SK-N-SH (cell line): Measurements from ENCODE around the gene UBXN1. TPM values are rescaled to one million over a fixed set of nuclear protein-coding genes. Genes with fewer than 3 reads are reported as not detected.

Experiments used
- CTCF ChIA-PET: fragments of 300-600, 350-600 bp; formaldehyde crosslinking; extraction: SDS; loops from one replicate; lab custom pipeline; 2021; lab: Yijun Ruan, JAX
- POLR2A ChIA-PET: fragments of 350-600 bp; sonication (Branson Sonifier 250); formaldehyde crosslinking; extraction: SDS; loops from one replicate; lab custom pipeline; 2020; ENCODE audit warnings: antibody characterized with exemption, inconsistent platforms; lab: Yijun Ruan, JAX
- DNase-seq: peaks from one replicate; pipeline ENCODE4 v3.0.0; 2012
- H2AFZ ChIP-seq: fragments of 200-600 bp; sonication (generic); 2 replicates; pipeline ENCODE4 v1.8.1; 2016; ENCODE audit warnings: antibody characterized with exemption, mild to moderate bottlenecking, low read depth
- H3F3A ChIP-seq: fragments of 200-600 bp; sonication (generic); replicated peaks from 2 replicates; pipeline ENCODE3; 2016; ENCODE audit warnings: antibody characterized with exemption, mild to moderate bottlenecking; ENCODE audit not compliant: insufficient read depth
- H3K27ac ChIP-seq, 2 experiments: fragments of 200-500 bp in 1 of 2; fragments of 200-600 bp in 1 of 2; sonication (Bioruptor generic) in 1 of 2; sonication (generic), shearing (Covaris generic) in 1 of 2; 2 replicates each; pipeline versions ENCODE4 v1.5.1 to v1.6.1; 2014 to 2016; ENCODE audit warnings: low read depth in 2 of 2, inconsistent platforms in 1 of 2, low read length in 1 of 2, mild to moderate bottlenecking in 1 of 2, mixed read lengths in 1 of 2
- H3K27me3 ChIP-seq: fragments of 200-600 bp; sonication (generic), shearing (Covaris generic); 2 replicates; pipeline ENCODE4 v1.6.1; 2016; ENCODE audit warnings: mixed run types; ENCODE audit not compliant: insufficient read depth
- H3K36me3 ChIP-seq, 2 experiments: fragments of 200-500 bp in 1 of 2; fragments of 200-600 bp in 1 of 2; sonication (Bioruptor generic) in 1 of 2; sonication (generic) in 1 of 2; replicated peaks in 1 of 2; 2 replicates each; pipeline versions ENCODE3 to v1.5.1; 2014 to 2016; ENCODE audit warnings: low read length in 1 of 2, mild to moderate bottlenecking in 1 of 2; ENCODE audit not compliant: insufficient read depth in 2 of 2, control insufficient read depth in 1 of 2
- H3K4me1 ChIP-seq, 2 experiments: fragments of 200-500 bp in 1 of 2; fragments of 200-600 bp in 1 of 2; sonication (Bioruptor generic) in 1 of 2; sonication (generic), shearing (Covaris generic) in 1 of 2; 2 replicates each; pipeline versions ENCODE4 v1.5.1 to v1.6.1; 2014 to 2016; ENCODE audit warnings: low read depth in 1 of 2, low read length in 1 of 2, mixed run types in 1 of 2; ENCODE audit not compliant: insufficient read depth in 2 of 2, control insufficient read depth in 1 of 2
- H3K4me2 ChIP-seq: fragments of 200-600 bp; sonication (generic), shearing (Covaris generic); 2 replicates; pipeline ENCODE4 v1.6.1; 2017; ENCODE audit warnings: mixed run types
- H3K4me3 ChIP-seq, 2 experiments: fragments of 200-500 bp in 1 of 2; fragments of 200-600 bp in 1 of 2; sonication (Bioruptor generic) in 1 of 2; sonication (generic), shearing (Covaris generic) in 1 of 2; 2 replicates each; pipeline versions ENCODE4 v1.5.1 to v1.8.1; 2014 to 2016; ENCODE audit warnings: low read depth in 2 of 2, inconsistent platforms in 1 of 2, low read length in 1 of 2, mild to moderate bottlenecking in 1 of 2, mixed read lengths in 1 of 2, moderate library complexity in 1 of 2
- H3K79me2 ChIP-seq: fragments of 200-600 bp; sonication (generic); 2 replicates; pipeline ENCODE4 v1.8.1; 2017; ENCODE audit warnings: mild to moderate bottlenecking; ENCODE audit not compliant: insufficient read depth
- H3K9ac ChIP-seq: fragments of 200-600 bp; sonication (generic); 2 replicates; pipeline ENCODE4 v1.6.1; 2017; ENCODE audit warnings: mixed run types
- H3K9me2 ChIP-seq: fragments of 200-600 bp; sonication (generic); 2 replicates; pipeline ENCODE4 v1.6.1; 2017; ENCODE audit warnings: mixed run types
- H3K9me3 ChIP-seq: fragments of 200-600 bp; sonication (generic); 2 replicates; pipeline ENCODE4 v1.6.1; 2017; ENCODE audit warnings: mixed run types, mild to moderate bottlenecking, moderate library complexity
- H4K20me1 ChIP-seq: fragments of 200-600 bp; sonication (generic); 2 replicates; pipeline ENCODE4 v1.6.1; 2017; ENCODE audit warnings: mild to moderate bottlenecking, mixed run types; ENCODE audit not compliant: insufficient read depth
- ELF1 ChIP-seq: IDR thresholded peaks from 2 replicates; pipeline ENCODE4 v1.4.0; 2012
- EP300 ChIP-seq, 2 experiments: IDR thresholded peaks; 2 replicates each; pipeline versions ENCODE4 v1.4.0 to v1.6.1; 2012; ENCODE audit warnings: borderline replicate concordance in 1 of 2, low read depth in 1 of 2, low read length in 1 of 2
- FOXJ3 ChIP-seq: sonication (generic); formaldehyde crosslinking; IDR thresholded peaks from 2 replicates; pipeline ENCODE4 v1.5.1; 2020; ENCODE audit warnings: mild to moderate bottlenecking, missing genetic modification reagents
- GABPA ChIP-seq: IDR thresholded peaks from 2 replicates; pipeline ENCODE4 v1.4.0; 2012; ENCODE audit warnings: low read depth, mild to moderate bottlenecking
- RXRA ChIP-seq: IDR thresholded peaks from 2 replicates; pipeline ENCODE4 v1.4.0; 2012; ENCODE audit warnings: low read depth, mild to moderate bottlenecking, borderline replicate concordance
- SMC3 ChIP-seq: IDR thresholded peaks from 2 replicates; pipeline ENCODE4 v1.6.1; 2012; ENCODE audit warnings: low read depth, low read length, improper control_type of control experiment
- WGBS: methylation state at CpG from one replicate; pipeline ENCODE4 v1.1.6; 2017; ENCODE audit warnings: low lambda C conversion rate; 5-methylcytosine and 5-hydroxymethylcytosine counted together
- polyA plus RNA-seq, 3 experiments: library from polyadenylated mRNA; depleted of rRNA; stranded (reverse); fragments of >200 nt; gene quantifications; 2 replicates each; pipeline ENCODE4 v1.2.3, GENCODE V29; 2012
- TF ChIP-seq, protein P1 (sequence below): IDR thresholded peaks from 2 replicates; pipeline ENCODE4 v1.6.1; 2012; ENCODE audit warnings: mild to moderate bottlenecking, low read depth, low read length, moderate library complexity
- TF ChIP-seq, protein P2 (sequence below): fragments of 200-600 bp; sonication (generic); IDR thresholded peaks from 2 replicates; pipeline ENCODE4 v1.6.1; 2017; ENCODE audit warnings: antibody characterized with exemption, mild to moderate bottlenecking, moderate library complexity
- TF ChIP-seq, protein P3 (sequence below): fragments of 150-350 bp; IDR thresholded peaks from 2 replicates; pipeline ENCODE4 v1.6.1; 2016; ENCODE audit warnings: mild to moderate bottlenecking, low read depth, low read length
- TF ChIP-seq, protein P4 (sequence below): IDR thresholded peaks from 2 replicates; pipeline ENCODE4 v1.4.0; 2012; ENCODE audit warnings: low read depth
- TF ChIP-seq, protein P5 (sequence below): fragments of 150-350 bp; IDR thresholded peaks from 2 replicates; pipeline ENCODE4 v1.6.1; 2017; ENCODE audit warnings: antibody characterized with exemption, low read length, low read depth, borderline replicate concordance

The UBXN1 gene
- polyA plus RNA-seq, 1 of the 3 experiments (the other 2 are of a cell fraction) = 256 TPM

DNA sequence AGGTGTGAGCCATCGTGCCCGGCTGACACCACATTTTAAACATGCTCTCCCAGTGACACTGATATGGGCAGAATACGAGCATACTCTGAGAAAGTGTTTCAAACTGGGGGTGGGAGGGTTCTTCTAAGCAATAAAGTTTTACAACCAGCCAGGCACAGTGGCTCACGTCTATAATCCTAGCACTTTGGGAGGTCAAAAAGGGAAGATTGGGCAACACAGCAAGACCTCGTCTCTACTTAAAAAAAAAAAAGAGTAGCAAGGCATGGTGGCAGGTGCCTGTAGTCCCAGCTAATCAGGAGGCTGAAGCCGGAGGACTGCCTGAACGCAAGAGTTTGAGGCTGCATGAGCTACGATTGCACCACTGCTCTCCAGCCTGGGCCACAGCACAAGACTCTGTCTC is 34.7 kb downstream of the UBXN1 start (continued):
- TF ChIP-seq, protein P1, sequence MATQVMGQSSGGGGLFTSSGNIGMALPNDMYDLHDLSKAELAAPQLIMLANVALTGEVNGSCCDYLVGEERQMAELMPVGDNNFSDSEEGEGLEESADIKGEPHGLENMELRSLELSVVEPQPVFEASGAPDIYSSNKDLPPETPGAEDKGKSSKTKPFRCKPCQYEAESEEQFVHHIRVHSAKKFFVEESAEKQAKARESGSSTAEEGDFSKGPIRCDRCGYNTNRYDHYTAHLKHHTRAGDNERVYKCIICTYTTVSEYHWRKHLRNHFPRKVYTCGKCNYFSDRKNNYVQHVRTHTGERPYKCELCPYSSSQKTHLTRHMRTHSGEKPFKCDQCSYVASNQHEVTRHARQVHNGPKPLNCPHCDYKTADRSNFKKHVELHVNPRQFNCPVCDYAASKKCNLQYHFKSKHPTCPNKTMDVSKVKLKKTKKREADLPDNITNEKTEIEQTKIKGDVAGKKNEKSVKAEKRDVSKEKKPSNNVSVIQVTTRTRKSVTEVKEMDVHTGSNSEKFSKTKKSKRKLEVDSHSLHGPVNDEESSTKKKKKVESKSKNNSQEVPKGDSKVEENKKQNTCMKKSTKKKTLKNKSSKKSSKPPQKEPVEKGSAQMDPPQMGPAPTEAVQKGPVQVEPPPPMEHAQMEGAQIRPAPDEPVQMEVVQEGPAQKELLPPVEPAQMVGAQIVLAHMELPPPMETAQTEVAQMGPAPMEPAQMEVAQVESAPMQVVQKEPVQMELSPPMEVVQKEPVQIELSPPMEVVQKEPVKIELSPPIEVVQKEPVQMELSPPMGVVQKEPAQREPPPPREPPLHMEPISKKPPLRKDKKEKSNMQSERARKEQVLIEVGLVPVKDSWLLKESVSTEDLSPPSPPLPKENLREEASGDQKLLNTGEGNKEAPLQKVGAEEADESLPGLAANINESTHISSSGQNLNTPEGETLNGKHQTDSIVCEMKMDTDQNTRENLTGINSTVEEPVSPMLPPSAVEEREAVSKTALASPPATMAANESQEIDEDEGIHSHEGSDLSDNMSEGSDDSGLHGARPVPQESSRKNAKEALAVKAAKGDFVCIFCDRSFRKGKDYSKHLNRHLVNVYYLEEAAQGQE = no peak
- no peak for TF ChIP-seq ELF1
- TF ChIP-seq, protein P2, sequence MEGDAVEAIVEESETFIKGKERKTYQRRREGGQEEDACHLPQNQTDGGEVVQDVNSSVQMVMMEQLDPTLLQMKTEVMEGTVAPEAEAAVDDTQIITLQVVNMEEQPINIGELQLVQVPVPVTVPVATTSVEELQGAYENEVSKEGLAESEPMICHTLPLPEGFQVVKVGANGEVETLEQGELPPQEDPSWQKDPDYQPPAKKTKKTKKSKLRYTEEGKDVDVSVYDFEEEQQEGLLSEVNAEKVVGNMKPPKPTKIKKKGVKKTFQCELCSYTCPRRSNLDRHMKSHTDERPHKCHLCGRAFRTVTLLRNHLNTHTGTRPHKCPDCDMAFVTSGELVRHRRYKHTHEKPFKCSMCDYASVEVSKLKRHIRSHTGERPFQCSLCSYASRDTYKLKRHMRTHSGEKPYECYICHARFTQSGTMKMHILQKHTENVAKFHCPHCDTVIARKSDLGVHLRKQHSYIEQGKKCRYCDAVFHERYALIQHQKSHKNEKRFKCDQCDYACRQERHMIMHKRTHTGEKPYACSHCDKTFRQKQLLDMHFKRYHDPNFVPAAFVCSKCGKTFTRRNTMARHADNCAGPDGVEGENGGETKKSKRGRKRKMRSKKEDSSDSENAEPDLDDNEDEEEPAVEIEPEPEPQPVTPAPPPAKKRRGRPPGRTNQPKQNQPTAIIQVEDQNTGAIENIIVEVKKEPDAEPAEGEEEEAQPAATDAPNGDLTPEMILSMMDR = no peak
- TF ChIP-seq, protein P3, sequence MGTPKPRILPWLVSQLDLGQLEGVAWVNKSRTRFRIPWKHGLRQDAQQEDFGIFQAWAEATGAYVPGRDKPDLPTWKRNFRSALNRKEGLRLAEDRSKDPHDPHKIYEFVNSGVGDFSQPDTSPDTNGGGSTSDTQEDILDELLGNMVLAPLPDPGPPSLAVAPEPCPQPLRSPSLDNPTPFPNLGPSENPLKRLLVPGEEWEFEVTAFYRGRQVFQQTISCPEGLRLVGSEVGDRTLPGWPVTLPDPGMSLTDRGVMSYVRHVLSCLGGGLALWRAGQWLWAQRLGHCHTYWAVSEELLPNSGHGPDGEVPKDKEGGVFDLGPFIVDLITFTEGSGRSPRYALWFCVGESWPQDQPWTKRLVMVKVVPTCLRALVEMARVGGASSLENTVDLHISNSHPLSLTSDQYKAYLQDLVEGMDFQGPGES = no peak
- TF ChIP-seq, all 33 proteins: peak for 0

DNA sequence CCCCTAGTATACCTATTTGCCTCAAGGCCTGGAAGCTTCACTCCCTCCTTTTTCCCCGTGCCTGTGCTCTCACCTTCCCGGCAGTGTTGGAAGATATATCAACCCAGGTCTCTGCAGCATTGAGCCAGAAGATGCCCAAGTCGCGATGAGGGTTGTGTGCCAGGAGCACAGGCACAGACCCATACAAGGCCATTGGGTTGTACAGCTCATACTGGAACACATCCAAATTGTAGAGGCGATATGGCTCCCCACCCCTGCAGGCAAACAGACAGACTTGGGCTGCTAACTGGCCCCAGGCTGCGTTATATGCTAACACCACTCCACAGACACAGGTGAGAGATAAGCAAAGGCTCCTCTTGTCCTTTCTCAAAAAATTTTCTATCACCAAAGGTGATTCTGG is 46.4 kb downstream of the UBXN1 start:
- no peak overlapping the region for H3K4me2 ChIP-seq
- POLR2A ChIA-PET = no interaction called here

More for the DNA sequence above, 46.4 kb downstream of the UBXN1 start:
- no peaks in the 10 kb centered on the region for H3K27me3 ChIP-seq
- TF ChIP-seq GABPA = no peak
- no peak for TF ChIP-seq FOXJ3 (CRISPR knock-in tag)
- no peak for TF ChIP-seq SMC3
- no peak for TF ChIP-seq RXRA
- TF ChIP-seq ELF1 = no peak
- TF ChIP-seq, protein P4, sequence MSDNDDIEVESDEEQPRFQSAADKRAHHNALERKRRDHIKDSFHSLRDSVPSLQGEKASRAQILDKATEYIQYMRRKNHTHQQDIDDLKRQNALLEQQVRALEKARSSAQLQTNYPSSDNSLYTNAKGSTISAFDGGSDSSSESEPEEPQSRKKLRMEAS = no peak
- TF ChIP-seq EP300 (IDR thresholded peaks at IDR 0.05; ENCODE audit: borderline replicate concordance in 1 of 2, low read depth in 1 of 2, low read length in 1 of 2) = no peak
- TF ChIP-seq, protein P5, sequence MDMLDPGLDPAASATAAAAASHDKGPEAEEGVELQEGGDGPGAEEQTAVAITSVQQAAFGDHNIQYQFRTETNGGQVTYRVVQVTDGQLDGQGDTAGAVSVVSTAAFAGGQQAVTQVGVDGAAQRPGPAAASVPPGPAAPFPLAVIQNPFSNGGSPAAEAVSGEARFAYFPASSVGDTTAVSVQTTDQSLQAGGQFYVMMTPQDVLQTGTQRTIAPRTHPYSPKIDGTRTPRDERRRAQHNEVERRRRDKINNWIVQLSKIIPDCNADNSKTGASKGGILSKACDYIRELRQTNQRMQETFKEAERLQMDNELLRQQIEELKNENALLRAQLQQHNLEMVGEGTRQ = no peak
- no peak overlapping the region for H3K4me3 ChIP-seq
- peaks cover 19% of the 10 kb centered on the region; the same call in 1 of the 2 replicates for H3K79me2 ChIP-seq
- peaks cover 51 to 67% of the 10 kb centered on the region in 2 experiments for H3K36me3 ChIP-seq
- H3F3A ChIP-seq = peaks cover 4% of the 10 kb centered on the region
- CTCF ChIA-PET = no interaction called here
- H3K27ac ChIP-seq = no peak overlapping the region
- no peak for DNase-seq
- no peaks in the 10 kb centered on the region for H3K4me1 ChIP-seq
- H3K9ac ChIP-seq = no peak overlapping the region
- WGBS = 97% methylated on average over 6 of the region's 6 CpGs
- H3K9me2 ChIP-seq = no peaks in the 10 kb centered on the region
- H2AFZ ChIP-seq = no peak overlapping the region
- H3K9me3 ChIP-seq = no peaks in the 10 kb centered on the region
- H4K20me1 ChIP-seq = no peaks in the 10 kb centered on the region
